NCI-H146 treated with DMSO at 0.1 percent for 48 hours (cell line): ENCODE data around the gene GOLGA8H.
"Not testable (repeated sequence)": the region's sequence is repeated elsewhere in the genome, so short reads cannot be mapped to it uniquely, and the experiment has no call there.

Experiments used
- DNase-seq: peaks from one replicate; lab custom pipeline; 2025; ENCODE audit not compliant: unreplicated experiment; lab: John Stamatoyannopoulos, UW

Gene GOLGA8H, protein sequence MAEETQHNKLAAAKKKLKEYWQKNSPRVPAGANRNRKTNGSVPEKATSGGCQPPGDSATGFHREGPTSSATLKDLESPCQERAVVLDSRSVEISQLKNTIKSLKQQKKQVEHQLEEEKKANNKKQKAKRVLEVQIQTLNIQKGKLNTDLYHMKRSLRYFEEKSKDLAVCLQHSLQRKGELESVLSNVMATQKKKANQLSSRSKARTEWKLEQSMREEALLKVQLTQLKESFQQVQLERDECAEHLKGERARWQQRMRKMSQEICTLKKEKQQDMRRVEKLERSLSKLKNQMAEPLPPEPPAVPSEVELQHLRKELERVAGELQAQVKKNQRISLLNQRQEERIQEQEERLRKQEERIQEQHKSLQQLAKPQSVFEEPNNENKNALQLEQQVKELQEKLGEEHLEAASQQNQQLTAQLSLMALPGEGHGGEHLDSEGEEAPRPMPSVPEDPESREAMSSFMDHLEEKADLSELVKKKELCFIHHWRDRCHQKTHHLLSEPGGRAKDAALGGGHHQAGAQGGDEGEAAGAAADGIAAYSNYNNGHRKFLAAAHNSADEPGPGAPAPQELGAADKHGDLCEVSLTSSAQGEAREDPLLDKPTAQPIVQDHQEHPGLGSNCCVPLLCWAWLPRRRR

DNA sequence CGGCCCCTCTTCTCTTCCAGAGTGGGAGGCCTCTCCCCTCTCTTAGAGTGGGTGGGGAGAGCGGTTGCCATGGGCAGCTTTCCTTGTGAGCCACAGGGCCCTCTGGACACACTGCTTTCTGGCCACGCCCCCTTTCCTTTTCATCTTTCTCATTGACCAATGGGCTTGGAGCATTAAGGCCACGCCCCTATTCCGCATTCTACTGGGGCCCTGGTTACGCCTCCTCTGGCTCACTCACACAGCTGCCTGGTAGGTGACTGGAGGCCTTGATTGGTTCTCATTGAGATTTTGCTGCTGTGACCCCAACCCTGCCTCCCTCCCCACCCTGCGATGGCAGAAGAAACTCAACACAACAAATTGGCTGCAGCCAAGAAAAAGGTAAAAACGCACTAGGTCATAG is at the start of gene GOLGA8H:
Gene GOLGA8H (plus strand): TSS at position 233 of the 400 bp plus-strand sequence. CDS start 98 bp downstream, at position 331.
- not testable (repeated sequence) for DNase-seq

DNA sequence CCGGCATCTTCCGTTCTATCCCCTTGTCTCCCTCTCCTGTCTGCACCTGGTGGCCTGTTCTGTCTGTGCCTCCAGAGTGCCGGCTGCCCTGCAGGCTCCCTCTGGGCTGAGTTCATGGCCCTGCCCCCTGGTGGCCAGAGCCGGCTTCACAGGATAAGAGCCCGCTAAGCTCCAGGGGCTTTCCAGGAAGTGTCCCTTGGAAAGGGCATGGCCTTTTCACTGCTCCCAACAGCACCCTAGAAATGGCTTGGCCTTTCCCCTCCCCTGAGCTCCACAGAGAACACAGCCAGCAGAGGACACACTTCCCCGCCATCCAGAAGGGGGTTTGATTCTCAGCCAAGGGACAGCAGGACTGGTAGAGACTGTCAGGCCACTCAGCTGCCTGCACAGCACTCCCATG is 36.9 kb upstream of the GOLGA8H start:
- not testable (repeated sequence) for DNase-seq

DNA sequence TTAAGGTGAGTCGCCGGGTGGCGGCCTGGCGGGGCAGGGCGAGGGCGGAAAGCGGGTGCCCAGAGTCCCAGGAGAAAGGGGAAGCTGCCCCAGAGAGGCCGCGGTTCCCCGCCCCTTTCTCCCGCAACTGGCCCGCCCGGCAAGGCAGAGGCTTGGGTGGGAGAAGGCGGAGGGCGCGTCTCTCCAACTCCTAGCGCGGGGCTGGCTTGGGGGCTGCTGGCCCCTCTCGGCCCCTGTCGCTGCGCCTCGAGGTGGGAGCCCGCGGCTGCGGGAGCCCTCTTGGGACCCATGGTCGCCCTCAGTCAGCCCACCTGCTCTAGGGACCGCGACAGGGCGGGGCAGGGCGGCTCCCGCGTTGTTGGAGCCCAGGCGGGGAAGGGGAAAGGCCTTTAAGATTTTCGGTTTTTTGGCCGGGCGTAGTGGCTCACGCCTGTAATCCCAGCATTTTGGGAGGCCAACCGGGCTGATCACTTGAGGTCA is 30.8 kb upstream of the GOLGA8H start:
- DNase-seq: not testable (repeated sequence)

DNA sequence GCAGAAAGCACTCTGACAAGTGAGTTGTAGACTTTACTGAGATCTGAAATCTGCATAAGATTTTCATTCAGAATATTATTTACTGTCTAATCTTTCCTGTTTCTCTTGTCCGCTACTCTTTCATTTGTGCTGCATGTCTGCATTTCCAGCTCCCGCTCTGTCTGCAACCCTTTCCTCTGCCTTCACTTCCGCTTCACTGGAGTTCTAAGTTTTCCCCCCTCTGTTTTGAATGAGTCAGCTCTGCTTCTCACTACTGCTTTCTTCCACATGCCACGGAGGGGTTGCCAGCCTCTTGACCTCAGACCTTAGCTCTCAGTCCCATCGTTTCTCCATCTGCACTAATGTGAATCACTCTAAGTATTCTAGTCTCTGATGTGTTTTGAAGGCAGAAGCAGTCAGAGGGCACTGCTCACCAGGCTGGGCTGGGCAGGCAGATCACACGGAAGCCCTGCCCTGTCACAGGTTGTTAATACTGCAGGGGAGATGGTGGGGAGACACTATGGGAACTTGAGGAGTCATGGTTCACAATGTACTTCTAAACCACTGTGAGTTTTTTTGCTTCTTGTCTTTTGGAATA is 24.3 kb upstream of the GOLGA8H start:
- not testable (repeated sequence) for DNase-seq

DNA sequence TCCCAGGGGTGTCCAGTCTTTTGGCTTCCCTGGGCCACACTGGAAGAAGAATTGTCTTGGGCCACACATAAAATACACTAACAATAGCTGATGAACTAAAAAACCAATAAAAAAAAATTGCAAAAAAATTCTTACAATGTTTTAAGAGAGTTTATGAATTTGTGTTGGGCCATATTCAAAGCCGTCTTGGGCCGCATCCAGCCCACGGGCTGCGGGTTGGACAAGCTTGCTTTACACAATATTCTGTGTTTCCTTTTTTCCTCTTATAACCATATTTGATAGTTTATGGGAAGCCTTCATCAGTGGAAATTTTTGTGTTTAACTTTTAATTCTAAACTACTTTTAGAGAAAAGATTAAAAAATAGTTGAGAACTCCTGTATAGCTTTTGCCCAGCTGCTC is 23.1 kb upstream of the GOLGA8H start:
- DNase-seq: not testable (repeated sequence)

DNA sequence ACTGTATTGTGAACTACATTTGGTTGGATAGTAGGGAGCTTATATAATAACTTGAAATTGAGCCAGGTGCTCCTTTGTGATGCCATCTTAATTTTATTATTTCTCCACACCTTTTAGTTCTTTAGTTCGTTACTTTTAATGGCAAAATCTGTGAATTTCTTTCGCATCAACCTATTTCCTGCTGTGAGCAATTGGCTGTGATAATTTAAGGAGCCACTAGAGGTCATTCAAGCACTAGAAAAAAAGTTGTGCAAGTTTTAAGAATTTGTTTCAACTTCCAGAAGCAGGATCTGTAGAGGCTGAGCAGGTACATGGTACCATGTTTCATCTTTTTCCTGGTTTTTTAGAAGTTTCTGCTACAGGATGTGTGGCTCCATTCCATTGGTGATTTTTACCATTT is 4.9 kb upstream of the GOLGA8H start:
- DNase-seq: not testable (repeated sequence)

DNA sequence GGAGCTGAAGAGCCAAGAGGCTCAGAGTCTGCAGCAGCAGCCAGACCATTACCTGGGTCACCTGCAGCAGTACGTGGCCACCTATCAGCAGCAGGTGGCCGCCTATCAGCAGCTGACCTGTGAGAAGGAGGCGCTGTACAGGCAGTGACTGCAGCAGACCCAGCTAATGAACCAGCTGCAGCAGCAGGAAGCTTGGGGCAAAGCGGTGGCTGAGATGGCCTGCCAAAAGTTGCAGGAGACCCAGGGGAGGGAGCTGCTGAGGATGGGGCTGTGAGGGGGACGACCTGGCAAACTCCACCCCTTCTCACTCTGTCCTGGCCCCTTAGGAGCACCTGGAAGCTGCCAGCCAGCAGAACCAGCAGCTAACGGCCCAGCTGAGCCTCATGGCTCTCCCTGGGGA is 8.4 kb downstream of the GOLGA8H start:
- DNase-seq: not testable (repeated sequence)

DNA sequence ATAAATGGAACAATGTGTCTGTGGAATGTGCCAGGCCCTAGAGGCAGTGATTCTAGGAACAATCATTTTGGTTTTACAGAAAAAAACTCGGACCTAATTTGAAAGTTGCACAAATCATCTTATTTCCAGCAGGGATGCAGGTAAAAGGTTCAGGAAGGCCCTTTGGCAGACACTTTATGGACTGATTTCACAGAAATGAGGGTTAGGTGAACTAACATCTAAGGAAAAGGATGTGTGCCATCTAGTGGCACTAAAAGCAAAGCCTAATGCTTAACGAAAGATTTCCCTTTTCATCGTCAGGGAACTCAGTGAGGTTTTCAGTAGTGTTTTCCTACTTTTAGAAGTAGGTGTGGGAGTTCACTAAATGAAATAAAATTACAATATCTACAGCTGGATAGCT is 17.5 kb downstream of the GOLGA8H start:
- not testable (repeated sequence) for DNase-seq

DNA sequence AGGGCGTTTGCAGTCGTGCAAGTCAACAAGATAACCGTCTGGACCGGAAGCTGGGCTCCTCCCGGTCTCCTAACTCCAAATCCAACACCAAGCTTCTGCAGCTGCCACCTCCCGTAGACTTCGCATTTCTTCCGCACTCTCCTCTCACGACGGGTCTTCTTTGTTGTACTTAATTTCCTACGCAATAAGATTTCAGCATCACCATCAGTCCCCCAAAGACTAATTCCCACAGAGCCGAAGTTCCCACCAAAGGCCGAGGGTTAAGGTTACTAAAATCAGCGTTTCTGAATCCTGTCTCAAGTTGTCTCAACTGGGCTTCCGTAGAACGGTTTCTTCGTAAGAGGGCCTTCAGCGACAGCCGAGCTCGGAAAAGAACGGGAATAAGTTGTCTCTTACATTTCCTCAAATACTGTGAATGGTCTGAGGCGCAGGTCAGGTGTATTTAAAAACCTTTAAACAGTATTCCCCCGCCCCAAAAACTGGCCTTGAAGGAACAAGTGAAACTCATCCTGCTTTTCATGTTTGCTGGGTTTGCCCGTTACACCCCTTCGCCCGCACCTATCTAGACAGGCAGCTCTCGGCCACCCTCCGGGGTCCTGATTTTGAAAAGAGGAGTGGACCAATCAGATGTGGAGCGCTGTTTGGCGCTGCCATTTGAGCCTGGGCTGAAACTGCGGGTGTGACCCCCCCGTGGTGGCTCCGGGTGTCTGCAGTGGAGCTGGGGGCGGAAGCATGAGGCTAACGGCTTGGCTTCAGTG is 21.8 kb downstream of the GOLGA8H start, which contains the start of gene ARHGAP11B:
Gene ARHGAP11B (plus strand): TSS at position 693 of the 758 bp plus-strand sequence.
- not testable (repeated sequence) for DNase-seq

DNA sequence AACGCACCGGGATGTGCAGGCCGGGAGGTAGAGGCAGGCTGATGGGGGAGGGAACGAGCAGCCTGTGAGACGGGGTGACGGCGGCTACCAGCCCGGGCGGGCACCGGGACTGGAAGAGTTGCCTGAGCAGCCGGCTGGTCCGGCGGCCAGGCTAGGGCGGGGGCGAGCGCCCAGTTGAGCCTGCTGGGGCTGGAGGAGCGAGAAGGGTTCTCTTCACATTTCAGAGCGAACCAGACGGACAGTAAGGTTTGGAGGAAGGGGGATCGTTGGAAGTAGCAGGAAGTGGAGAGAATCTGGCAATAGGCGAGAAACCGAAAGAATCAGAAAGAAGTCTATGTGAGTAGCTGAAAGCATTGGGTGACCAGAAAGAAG is 22.4 kb downstream of the GOLGA8H start:
- DNase-seq: not testable (repeated sequence)

DNA sequence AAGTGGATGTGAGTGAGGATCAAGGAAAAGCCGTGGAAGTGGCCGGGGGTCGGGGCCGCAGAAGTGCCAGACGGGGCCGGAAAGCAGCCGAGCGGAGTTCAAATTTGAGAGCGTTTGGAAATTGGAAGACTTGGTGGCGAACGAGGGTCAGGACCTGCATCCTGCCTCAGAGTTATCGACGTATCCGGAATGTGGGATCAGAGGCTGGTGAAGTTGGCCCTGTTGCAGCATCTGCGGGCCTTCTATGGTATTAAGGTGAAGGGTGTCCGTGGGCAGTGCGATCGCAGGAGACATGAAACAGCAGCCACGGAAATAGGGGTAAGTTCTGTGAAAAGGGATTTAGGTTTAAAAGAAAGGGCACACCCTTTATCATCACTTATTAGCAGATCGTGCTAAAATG is 22.8 kb downstream of the GOLGA8H start:
- DNase-seq: not testable (repeated sequence)

DNA sequence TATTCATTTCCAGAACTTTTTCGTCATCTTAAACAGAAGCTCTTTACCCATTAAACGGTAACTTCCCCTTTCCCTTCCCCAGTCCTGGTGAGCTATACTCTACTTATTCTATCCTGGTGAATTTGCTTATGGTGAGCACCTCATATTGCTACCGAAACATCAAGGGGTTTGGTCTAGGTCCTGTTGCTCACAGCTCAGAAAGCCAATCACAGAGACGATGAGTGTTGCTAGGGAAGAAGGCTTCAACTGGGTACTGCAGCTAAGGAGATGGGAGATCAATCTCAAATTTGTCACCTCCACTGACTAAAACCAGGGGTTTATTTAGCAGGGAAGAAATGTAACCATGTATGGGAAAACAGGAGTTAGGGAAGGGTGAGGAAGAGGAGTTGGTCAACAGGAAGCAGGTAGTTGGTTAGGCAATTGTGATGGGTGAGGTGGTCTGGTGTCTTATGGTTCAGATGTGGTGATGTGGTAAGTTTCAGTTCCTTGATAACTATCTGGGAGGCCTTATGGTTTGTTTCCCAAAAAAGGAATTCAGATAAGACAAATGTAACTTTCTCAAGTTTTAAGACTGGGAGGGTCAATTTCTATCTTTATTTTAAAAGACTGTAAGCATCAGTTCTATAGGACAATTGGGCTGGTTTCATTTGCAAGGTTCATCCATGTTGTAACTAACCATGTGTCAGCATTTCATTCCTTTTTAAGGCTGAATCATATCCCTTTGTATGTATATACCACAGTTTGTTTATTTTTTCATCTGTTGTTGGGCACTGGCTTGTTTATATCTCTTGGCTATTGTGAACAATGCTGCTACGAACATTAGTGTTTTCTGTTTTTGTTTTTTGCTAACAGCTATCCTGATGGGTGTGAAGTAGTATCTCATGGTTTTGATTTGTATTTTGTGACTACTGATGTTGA is 46.4 kb downstream of the GOLGA8H start:
- DNase-seq: no peak

DNA sequence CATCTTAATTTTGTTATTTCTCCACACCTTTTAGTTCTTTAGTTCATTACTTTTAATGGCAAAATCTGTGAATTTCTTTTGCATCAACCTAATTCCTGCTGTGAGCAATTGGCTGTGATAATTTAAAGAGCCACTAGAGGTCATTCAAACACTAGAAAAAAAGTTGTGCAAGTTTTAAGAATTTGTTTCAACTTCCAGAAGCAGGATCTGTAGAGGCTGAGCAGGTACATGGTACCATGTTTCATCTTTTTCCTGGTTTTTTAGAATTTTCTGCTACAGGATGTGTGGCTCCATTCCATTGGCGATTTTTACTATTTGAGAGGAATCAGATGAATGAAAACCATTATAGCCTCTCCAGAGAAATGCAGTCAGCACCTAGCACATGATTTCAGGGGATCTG is 57.3 kb downstream of the GOLGA8H start:
- not testable (repeated sequence) for DNase-seq
